IPS-18c (cell line): ENCODE data around the gene PRKCA.
"Not testable (repeated sequence)": the region's sequence is repeated elsewhere in the genome, so short reads cannot be mapped to it uniquely, and the experiment has no call there.

Experiments
- H3K4me3 ChIP-seq: 2 replicates; pipeline ENCODE4 v1.7.0; 2013; ENCODE audit warnings: low read depth, mild to moderate bottlenecking, low read length, moderate library complexity; ENCODE audit not compliant: insufficient read depth
- H3K9me3 ChIP-seq: one replicate; pipeline ENCODE4 v1.6.1; 2013; ENCODE audit warnings: mild to moderate bottlenecking, low read length, moderate library complexity; ENCODE audit not compliant: control insufficient read depth, insufficient read depth

Gene PRKCA

GRCh38 chr17:66450008-66450851 is 147.8 kb downstream of the PRKCA start:
- no peak overlapping the region for H3K4me3 ChIP-seq
- no peaks in the 10 kb centered on the region for H3K9me3 ChIP-seq

GRCh38 chr17:66450852-66451158 is 148.4 kb downstream of the PRKCA start:
- Histone ChIP-seq H3K4me3 (no peak overlapping the region), H3K9me3 (no peaks in the 10 kb centered on the region)

- Histone ChIP-seq H3K9me3 (no peaks in the 10 kb centered on the region), H3K4me3 (no peak overlapping the region)
Observed at GRCh38 chr17:66451188-66452149, 149.1 kb downstream of the PRKCA start.

GRCh38 chr17:66455060-66455459 is 152.6 kb downstream of the PRKCA start:
- no peaks in the 10 kb centered on the region for H3K9me3 ChIP-seq
- H3K4me3 ChIP-seq = no peak overlapping the region

- not testable (repeated sequence) for H3K9me3 ChIP-seq, H3K4me3 ChIP-seq
Observed at GRCh38 chr17:66457499-66457898, 155.1 kb downstream of the PRKCA start.

GRCh38 chr17:66458782-66459181 is 156.4 kb downstream of the PRKCA start:
- H3K4me3 ChIP-seq = no peak overlapping the region
- no peaks in the 10 kb centered on the region for H3K9me3 ChIP-seq

GRCh38 chr17:66459811-66460270 is 157.4 kb downstream of the PRKCA start:
- no peak overlapping the region for H3K4me3 ChIP-seq
- H3K9me3 ChIP-seq = no peaks in the 10 kb centered on the region

GRCh38 chr17:66460558-66460957 is 158.1 kb downstream of the PRKCA start:
- no peaks in the 10 kb centered on the region for H3K9me3 ChIP-seq
- H3K4me3 ChIP-seq = no peak overlapping the region

GRCh38 chr17:66461343-66461995 is 159.1 kb downstream of the PRKCA start:
- Histone ChIP-seq H3K4me3 (no peak overlapping the region), H3K9me3 (no peaks in the 10 kb centered on the region)

- no peak overlapping the region for H3K4me3 ChIP-seq
- H3K9me3 ChIP-seq = no peaks in the 10 kb centered on the region
Observed at GRCh38 chr17:66462010-66462409, 159.6 kb downstream of the PRKCA start.

GRCh38 chr17:66464921-66465320 is 162.5 kb downstream of the PRKCA start:
- no peaks in the 10 kb centered on the region for H3K9me3 ChIP-seq
- H3K4me3 ChIP-seq = no peak overlapping the region

- Histone ChIP-seq H3K4me3 (no peak overlapping the region), H3K9me3 (no peaks in the 10 kb centered on the region)
Observed at GRCh38 chr17:66465701-66466100, 163.3 kb downstream of the PRKCA start.

GRCh38 chr17:66466106-66466820 is 163.8 kb downstream of the PRKCA start:
- Histone ChIP-seq H3K4me3 (no peak overlapping the region), H3K9me3 (no peaks in the 10 kb centered on the region)

GRCh38 chr17:66466840-66467367 is 164.5 kb downstream of the PRKCA start:
- Histone ChIP-seq H3K4me3 (no peak overlapping the region), H3K9me3 (no peaks in the 10 kb centered on the region)

- H3K4me3 ChIP-seq = no peak overlapping the region
- no peaks in the 10 kb centered on the region for H3K9me3 ChIP-seq
Observed at GRCh38 chr17:66467766-66468165, 165.4 kb downstream of the PRKCA start.

- Histone ChIP-seq H3K9me3 (no peaks in the 10 kb centered on the region), H3K4me3 (0 out of 2 replicates have a peak overlapping the region, but pooled peaks have one; percentile 6)
Observed at GRCh38 chr17:66468241-66469087, 166.1 kb downstream of the PRKCA start.
